Fibroblast of skin of left quadriceps (primary cell): ENCODE results near the gene SMPDL3A.
A peak's percentile ranks its signal among the peaks of the same experiment; 100 is the strongest.

ENCODE experiments used
- DNase-seq, 2 experiments: peaks; one replicate each; pipeline ENCODE4 v3.0.0-alpha.2; 2013; ENCODE audit warnings: low read depth in 2 of 2

SMPDL3A gene

GRCh38 chr6:122804962-122805485, 16.0 kb downstream of the SMPDL3A start:
- DNase-seq = no peak

DNA sequence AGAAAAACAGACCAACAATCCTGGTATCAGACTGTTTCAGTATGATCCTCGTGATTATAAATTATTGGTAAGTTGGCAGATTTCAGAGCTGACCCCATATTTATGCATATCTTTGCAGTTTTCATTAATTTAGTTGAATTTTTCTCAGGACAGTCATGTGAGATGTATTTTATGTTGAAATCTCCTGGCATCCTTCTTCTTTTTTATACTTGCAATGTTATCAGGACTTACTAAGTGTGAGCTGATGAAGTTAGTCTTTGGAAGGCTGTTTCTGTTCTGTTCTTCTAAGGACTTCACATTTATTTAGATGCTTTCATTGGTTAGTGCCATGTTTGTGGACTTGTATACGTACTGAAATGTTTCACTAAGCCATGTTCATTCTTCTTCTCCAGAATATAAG, 17.2 kb downstream of the SMPDL3A start:
- no peak for DNase-seq

- DNase-seq = no peak
Observed at GRCh38 chr6:122808121-122808885, 19.2 kb downstream of the SMPDL3A start.

- DNase-seq = no peak
Observed at GRCh38 chr6:122809001-122809400, 19.9 kb downstream of the SMPDL3A start.

DNA sequence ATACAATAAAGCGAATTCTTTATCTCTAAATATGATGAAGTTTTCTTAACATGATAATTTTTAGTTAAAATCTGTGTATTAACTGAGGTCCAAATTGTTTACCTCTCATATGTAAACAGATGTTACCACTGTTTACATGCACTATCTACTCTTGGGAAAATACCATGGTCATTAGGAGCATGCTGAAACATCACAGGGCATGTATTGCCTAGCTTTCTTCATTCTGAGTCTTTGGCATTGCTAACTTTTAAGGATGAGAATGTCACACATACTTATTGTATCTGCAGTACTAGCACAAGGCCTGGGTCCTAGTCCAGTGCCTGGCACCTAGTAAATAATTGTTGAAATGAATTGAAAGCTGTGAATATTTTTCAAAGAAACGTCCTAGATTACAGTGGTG, 20.6 kb downstream of the SMPDL3A start:
- no peak for DNase-seq

- DNase-seq = no peak
Observed at GRCh38 chr6:122810189-122810588, 21.1 kb downstream of the SMPDL3A start.

GRCh38 chr6:122817358-122817757, 28.3 kb downstream of the SMPDL3A start:
- no peak for DNase-seq

DNA sequence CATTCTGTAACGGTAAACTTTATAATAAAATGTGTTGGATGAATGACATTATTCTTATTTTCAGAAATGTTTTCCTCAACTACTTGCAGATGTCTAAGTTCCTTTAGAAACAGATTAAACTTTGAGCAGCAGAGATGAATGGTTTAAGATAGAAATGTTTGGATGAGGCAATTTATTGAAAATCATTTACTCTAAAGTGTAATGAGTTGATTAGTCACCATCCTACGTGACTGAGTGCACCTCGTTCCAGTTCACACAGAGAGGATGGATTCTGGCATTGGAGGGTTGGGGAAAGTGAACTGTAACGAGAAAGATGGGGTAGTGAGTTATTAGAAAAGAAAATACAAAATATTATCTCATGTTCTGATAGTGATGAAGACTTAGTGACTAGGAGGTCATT, 28.7 kb downstream of the SMPDL3A start:
- no peak for DNase-seq

DNA sequence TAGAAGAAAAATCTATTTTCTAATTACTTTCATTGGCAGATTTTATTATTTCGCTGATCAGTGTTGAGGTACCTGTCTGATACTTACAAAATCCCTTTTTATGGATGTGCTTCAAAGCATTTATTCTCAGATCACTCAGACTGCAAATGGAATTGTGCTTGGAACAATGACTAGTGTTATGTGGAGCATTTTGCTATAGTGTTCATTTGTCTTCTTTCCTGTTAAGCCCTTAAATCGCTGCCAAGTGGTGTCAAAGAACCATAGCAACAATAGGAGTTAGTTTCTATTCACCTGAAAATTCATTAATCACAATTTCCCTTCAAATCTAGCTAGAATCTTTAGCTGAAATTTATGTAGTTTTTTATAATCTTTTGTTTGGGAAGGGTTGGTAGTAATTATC, 29.8 kb downstream of the SMPDL3A start:
- no peak for DNase-seq

GRCh38 chr6:122821095-122821494, 32.0 kb downstream of the SMPDL3A start:
- no peak for DNase-seq

GRCh38 chr6:122825163-122825562, 36.1 kb downstream of the SMPDL3A start:
- DNase-seq = no peak

GRCh38 chr6:122829456-122829855, 40.4 kb downstream of the SMPDL3A start:
- no peak for DNase-seq

DNA sequence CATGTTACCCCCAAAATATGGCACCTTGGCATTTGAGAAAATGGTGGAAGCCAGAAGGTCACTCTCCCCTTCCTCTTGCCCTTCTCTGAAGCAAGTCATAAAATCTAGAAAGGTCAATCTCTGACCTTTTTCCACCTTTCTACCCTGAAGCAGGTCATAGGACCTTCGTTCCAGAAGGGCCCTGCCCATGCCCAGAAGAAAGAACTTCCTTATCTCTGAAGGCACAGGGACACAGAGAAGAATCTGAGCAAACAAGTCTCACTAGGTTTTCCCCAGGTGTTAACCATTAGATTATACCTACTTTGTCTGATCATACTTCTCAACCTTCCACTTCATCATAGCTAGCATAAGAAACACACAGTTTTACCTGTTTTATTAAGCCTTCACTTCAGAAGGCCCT, 42.5 kb downstream of the SMPDL3A start:
- DNase-seq = no peak

DNA sequence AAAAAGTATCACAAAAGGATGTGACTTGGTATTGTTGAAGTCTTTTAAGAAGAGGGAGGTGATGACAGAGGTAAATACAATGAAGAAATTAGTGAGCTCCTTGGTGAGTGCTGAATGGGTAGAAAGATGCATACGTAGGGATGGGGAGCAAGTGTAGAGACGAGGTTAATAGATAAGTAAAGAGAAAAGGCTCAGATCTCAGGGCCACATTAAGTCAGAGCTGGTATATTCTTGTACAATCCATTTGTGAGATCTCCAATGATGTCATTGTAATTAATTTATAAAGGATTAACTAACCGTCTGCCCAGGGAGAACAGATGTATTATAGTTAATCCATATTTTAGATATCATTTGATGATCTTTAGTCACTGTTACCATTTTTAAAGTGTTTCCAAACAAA, 43.4 kb downstream of the SMPDL3A start:
- no peak for DNase-seq

GRCh38 chr6:122833021-122833491, 44.0 kb downstream of the SMPDL3A start:
- no peak for DNase-seq

- no peak for DNase-seq
Observed at GRCh38 chr6:122838060-122838780, 49.2 kb downstream of the SMPDL3A start.

GRCh38 chr6:122839472-122839871, 50.4 kb downstream of the SMPDL3A start:
- peak in 1 of 2 experiments; percentile 28 for DNase-seq

GRCh38 chr6:122839906-122840305, 50.8 kb downstream of the SMPDL3A start:
- DNase-seq = no peak

- DNase-seq = no peak
Observed at GRCh38 chr6:122845464-122845863, 56.4 kb downstream of the SMPDL3A start.

GRCh38 chr6:122845916-122846612, 57.0 kb downstream of the SMPDL3A start:
- DNase-seq = peak in 1 of 2 experiments; percentile 16

- DNase-seq = no peak
Observed at GRCh38 chr6:122853259-122853995, 64.4 kb downstream of the SMPDL3A start.
